Measurements from ENCODE around the gene ITIH3. TPM values are rescaled to one million over a fixed set of nuclear protein-coding genes. Genes with fewer than 3 reads are reported as not detected.

The ITIH3 gene, protein sequence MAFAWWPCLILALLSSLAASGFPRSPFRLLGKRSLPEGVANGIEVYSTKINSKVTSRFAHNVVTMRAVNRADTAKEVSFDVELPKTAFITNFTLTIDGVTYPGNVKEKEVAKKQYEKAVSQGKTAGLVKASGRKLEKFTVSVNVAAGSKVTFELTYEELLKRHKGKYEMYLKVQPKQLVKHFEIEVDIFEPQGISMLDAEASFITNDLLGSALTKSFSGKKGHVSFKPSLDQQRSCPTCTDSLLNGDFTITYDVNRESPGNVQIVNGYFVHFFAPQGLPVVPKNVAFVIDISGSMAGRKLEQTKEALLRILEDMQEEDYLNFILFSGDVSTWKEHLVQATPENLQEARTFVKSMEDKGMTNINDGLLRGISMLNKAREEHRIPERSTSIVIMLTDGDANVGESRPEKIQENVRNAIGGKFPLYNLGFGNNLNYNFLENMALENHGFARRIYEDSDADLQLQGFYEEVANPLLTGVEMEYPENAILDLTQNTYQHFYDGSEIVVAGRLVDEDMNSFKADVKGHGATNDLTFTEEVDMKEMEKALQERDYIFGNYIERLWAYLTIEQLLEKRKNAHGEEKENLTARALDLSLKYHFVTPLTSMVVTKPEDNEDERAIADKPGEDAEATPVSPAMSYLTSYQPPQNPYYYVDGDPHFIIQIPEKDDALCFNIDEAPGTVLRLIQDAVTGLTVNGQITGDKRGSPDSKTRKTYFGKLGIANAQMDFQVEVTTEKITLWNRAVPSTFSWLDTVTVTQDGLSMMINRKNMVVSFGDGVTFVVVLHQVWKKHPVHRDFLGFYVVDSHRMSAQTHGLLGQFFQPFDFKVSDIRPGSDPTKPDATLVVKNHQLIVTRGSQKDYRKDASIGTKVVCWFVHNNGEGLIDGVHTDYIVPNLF
- polyA plus RNA-seq (2012; rRNA removed), result 4.3 and 5.3 TPM in 2 replicates
- polyA plus RNA-seq (2012; cell fraction: cytosol; rRNA removed), result 2.2 and 2.5 TPM in 2 replicates
- polyA plus RNA-seq (2012; cell fraction: nucleus; rRNA removed), result 11.0 and 11.8 TPM in 2 replicates

GRCh38 chr3:52794612-52795099 lies at the start of gene ITIH3:
Gene ITIH3, plus strand, starts transcription at chr3:52794796. Its CDS starts 8 bp downstream, at chr3:52794804.
- Histone ChIP-seq H3K9me3 (no peaks in the 10 kb centered on the region), H3K4me3 (ENCODE audit: low read depth in 2 of 2, low read length in 1 of 2) (no peak within 1 kb of the TSS), H3K27me3 (ENCODE audit: insufficient read depth) (no peaks in the 10 kb centered on the region), H2AFZ (ENCODE audit: low read depth) (no peak within 1 kb of the TSS), H3F3A (replicated peaks; ENCODE audit: insufficient read depth) (no peaks in the 10 kb centered on the region), H3K27ac (ENCODE audit: low read depth in 2 of 2, low read length in 1 of 2) (no peak within 1 kb of the TSS), H3K36me3 (replicated peaks in 1 of 2; ENCODE audit: control insufficient read depth in 1 of 2, insufficient read depth in 2 of 2, low read length in 1 of 2) (no peaks in the 10 kb centered on the region), H4K20me1 (ENCODE audit: insufficient read depth) (no peaks in the 10 kb centered on the region), H3K4me2 (no peak within 1 kb of the TSS), H3K79me2 (ENCODE audit: insufficient read depth) (no peaks in the 10 kb centered on the region), H3K9ac (no peak within 1 kb of the TSS), H3K9me2 (no peaks in the 10 kb centered on the region), H3K4me1 (ENCODE audit: control insufficient read depth in 1 of 2, insufficient read depth in 2 of 2, low read depth in 1 of 2, low read length in 1 of 2) (peaks cover 0 to 3% of the 10 kb centered on the region in 2 experiments; a peak in 1 of 4 replicates)
- POLR2A ChIA-PET, result no interaction called here
- WGBS (ENCODE audit: low lambda C conversion rate), result 75% methylated on average over 9 of the region's 10 CpGs
- CTCF ChIA-PET, result interaction anchor here (0.6 kb wide), 1 partner anchor 34 kb away, joined by 3 read pairs; no protein-coding TSS in a partner anchor
- no peak for DNase-seq
- TF ChIP-seq, protein P1, sequence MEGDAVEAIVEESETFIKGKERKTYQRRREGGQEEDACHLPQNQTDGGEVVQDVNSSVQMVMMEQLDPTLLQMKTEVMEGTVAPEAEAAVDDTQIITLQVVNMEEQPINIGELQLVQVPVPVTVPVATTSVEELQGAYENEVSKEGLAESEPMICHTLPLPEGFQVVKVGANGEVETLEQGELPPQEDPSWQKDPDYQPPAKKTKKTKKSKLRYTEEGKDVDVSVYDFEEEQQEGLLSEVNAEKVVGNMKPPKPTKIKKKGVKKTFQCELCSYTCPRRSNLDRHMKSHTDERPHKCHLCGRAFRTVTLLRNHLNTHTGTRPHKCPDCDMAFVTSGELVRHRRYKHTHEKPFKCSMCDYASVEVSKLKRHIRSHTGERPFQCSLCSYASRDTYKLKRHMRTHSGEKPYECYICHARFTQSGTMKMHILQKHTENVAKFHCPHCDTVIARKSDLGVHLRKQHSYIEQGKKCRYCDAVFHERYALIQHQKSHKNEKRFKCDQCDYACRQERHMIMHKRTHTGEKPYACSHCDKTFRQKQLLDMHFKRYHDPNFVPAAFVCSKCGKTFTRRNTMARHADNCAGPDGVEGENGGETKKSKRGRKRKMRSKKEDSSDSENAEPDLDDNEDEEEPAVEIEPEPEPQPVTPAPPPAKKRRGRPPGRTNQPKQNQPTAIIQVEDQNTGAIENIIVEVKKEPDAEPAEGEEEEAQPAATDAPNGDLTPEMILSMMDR (IDR thresholded peaks at IDR 0.05), result no peak
- TF ChIP-seq PBX3 (IDR thresholded peaks at IDR 0.05), result no peak
- no peak for TF ChIP-seq SMC3 (IDR thresholded peaks at IDR 0.05; ENCODE audit: low read depth, low read length)
- TF ChIP-seq POLR2AphosphoS5 (IDR thresholded peaks at IDR 0.05; ENCODE audit: low read depth, low read length), result no peak
- no peak for TF ChIP-seq EP300 (IDR thresholded peaks at IDR 0.05; ENCODE audit: borderline replicate concordance in 1 of 2, low read depth in 1 of 2, low read length in 1 of 2)
- no peak for TF ChIP-seq RCOR1 (IDR thresholded peaks at IDR 0.05; ENCODE audit: low read length)
- no peak for TF ChIP-seq GATA2 (CRISPR knock-in tag; IDR thresholded peaks at IDR 0.05)

DNA sequence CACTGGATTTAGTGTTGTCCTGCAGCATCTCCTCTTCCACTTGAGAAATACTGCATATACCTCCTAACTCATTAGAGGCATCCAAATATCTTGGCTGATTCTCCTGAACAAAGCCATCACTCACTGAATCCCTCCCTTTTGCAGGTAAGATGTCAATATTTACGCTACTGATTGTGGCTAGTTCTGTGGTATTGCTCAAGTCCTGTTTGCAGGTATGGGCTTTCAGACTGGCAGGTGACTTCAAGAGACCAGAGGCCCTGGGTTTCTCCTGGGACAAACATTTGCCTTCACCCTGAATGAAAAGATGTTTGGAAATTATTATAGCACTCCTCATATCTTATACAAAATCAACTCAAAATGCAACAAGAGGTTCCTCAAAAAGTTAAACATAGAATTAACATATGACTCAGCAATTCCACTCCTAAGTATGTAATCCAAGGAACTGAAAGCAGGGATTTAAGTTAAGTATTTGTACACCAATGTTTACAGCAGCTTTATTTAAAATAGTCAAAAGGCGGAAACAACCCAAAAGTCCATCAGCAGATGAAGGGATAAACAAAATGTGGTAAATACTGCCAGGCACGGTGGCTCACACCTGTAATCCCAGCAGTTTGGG lies 42.4 kb upstream of the ITIH3 start:
- H3K27ac ChIP-seq (ENCODE audit: low read depth in 2 of 2, low read length in 1 of 2), result no peak overlapping the region
- no peaks in the 10 kb centered on the region for H3K79me2 ChIP-seq (ENCODE audit: insufficient read depth)
- no peak overlapping the region for H3K4me3 ChIP-seq (ENCODE audit: low read depth in 2 of 2, low read length in 1 of 2)
- H3K4me2 ChIP-seq, result no peak overlapping the region
- no peaks in the 10 kb centered on the region for H4K20me1 ChIP-seq (ENCODE audit: insufficient read depth)
- no peak for DNase-seq
- POLR2A ChIA-PET, result no interaction called here
- H3K9ac ChIP-seq, result no peak overlapping the region
- no peaks in the 10 kb centered on the region for H3F3A ChIP-seq (replicated peaks; ENCODE audit: insufficient read depth)
- H3K27me3 ChIP-seq (ENCODE audit: insufficient read depth), result no peaks in the 10 kb centered on the region
- peaks cover 30 to 46% of the 10 kb centered on the region in 2 experiments for H3K36me3 ChIP-seq (replicated peaks in 1 of 2; ENCODE audit: control insufficient read depth in 1 of 2, insufficient read depth in 2 of 2, low read length in 1 of 2)
- H3K4me1 ChIP-seq (ENCODE audit: control insufficient read depth in 1 of 2, insufficient read depth in 2 of 2, low read depth in 1 of 2, low read length in 1 of 2), result no peaks in the 10 kb centered on the region
- 96% methylated on average over 3 of the region's 3 CpGs for WGBS (ENCODE audit: low lambda C conversion rate)
- H2AFZ ChIP-seq (ENCODE audit: low read depth), result no peak overlapping the region
- CTCF ChIA-PET, result no interaction called here
- H3K9me3 ChIP-seq, result no peaks in the 10 kb centered on the region
- H3K9me2 ChIP-seq, result no peaks in the 10 kb centered on the region
- TF ChIP-seq NFIC (IDR thresholded peaks at IDR 0.05; ENCODE audit: borderline replicate concordance) (no peak), TCF12 (IDR thresholded peaks at IDR 0.05) (no peak), NRF1 (IDR thresholded peaks at IDR 0.05; ENCODE audit: low read depth, low read length) (no peak), GABPA (IDR thresholded peaks at IDR 0.05; ENCODE audit: low read depth) (no peak), RFX5 (IDR thresholded peaks at IDR 0.05; ENCODE audit: low read length) (no peak), EZH2phosphoT487 (IDR thresholded peaks at IDR 0.05; ENCODE audit: borderline replicate concordance, low read depth) (no peak), JUND (IDR thresholded peaks at IDR 0.05) (no peak), RXRA (IDR thresholded peaks at IDR 0.05; ENCODE audit: borderline replicate concordance, low read depth) (no peak), MXI1 (IDR thresholded peaks at IDR 0.05; ENCODE audit: low read depth, low read length) (no peak), ZBTB33 (IDR thresholded peaks at IDR 0.05; ENCODE audit: borderline replicate concordance, low read depth) (no peak), FOXM1 (IDR thresholded peaks at IDR 0.05; ENCODE audit: low read depth) (no peak), FOXJ3 (CRISPR knock-in tag; IDR thresholded peaks at IDR 0.05) (no peak), SMC3 (IDR thresholded peaks at IDR 0.05; ENCODE audit: low read depth, low read length) (no peak), SIN3A (IDR thresholded peaks at IDR 0.05; ENCODE audit: borderline replicate concordance, low read depth, low read length) (no peak)
